Stimulated activated naive CD8-positive, alpha-beta T cell treated with anti-CD3 and anti-CD28 coated beads, Interleukin-15, Interleukin-2, amounts not matched to agents 100 U/mL and 50 U/mL, for 24 hours (primary cell): ENCODE results near the gene AANAT.

Experiments used
- ATAC-seq: fragments of 150-1000 bp; cut with Tn5 transposase; one replicate; pipeline ENCODE4 v1.10.0; 2021
- DNase-seq: peaks from one replicate; pipeline ENCODE4 v3.0.0; 2021

Gene AANAT

DNA sequence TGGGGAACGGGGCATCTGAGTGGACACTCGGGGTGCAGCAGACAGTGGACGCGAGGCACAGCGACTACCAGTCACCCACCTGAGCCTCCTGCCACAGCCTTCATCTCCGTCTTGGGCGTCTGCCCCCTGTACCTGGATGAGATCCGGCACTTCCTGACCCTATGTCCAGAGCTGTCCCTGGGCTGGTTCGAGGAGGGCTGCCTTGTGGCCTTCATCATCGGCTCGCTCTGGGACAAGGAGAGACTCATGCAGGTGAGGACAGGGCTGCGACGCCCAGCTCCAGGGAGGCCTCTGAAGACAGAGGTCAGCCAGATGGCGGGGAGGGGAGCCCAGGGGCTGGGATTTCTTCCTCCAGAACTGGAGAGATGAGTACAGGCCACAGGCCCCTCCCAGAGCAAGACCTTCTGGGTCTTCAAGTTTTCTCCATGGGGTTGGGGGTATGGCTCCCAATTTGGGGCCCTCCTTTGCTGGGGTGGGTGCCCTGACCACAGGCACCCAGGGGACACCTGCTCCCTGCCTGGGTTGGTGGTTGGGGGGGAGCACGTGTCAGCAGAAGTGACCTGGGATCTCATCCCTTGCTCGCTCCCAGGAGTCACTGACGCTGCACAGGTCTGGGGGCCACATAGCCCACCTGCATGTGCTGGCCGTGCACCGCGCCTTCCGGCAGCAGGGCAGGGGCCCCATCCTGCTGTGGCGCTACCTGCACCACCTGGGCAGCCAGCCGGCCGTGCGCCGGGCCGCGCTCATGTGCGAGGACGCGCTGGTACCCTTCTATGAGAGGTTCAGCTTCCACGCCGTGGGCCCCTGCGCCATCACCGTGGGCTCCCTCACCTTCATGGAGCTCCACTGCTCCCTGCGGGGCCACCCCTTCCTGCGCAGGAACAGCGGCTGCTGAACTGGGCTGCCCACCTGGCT is 1.9 kb downstream of the AANAT start:
- DNase-seq (no peak), ATAC-seq (no peak)

DNA sequence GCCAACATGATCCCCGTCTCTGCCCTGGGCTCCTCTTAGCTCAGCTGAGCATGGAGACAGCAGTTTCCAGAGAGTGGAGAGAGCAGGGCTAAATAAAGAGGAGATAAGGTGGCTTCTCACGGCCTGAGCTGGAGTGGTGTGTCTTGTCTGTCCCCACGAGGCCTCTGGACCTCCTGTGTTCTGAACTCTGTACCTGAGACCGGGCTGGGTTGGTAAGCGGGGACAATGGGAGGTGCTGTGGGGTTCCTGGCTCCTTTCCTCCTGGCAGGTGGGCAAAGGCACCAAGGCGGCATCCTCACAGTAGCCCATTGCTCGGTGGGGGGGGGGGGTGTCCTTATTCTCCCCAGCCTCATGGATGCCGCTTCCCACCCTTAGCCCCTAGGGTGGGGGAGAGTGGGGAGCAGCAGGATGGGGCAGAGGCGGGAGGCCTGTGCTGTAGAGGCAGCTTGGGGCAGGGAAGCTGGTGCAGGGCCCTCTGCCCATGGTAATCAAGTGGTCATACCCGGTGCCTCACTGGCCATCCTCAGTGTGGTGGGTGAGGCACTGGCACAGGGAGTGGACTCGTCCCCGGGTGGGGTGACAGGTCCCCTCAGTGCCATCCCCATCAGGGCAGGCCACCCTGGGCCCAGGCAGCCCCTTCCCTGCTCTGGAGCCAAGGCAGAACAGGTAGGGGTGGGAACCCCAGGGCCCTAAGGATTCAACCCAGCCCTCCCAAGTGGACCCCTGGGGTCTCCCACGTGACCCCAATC is 2.8 kb downstream of the AANAT start:
- no peak for DNase-seq
- no peak for ATAC-seq

DNA sequence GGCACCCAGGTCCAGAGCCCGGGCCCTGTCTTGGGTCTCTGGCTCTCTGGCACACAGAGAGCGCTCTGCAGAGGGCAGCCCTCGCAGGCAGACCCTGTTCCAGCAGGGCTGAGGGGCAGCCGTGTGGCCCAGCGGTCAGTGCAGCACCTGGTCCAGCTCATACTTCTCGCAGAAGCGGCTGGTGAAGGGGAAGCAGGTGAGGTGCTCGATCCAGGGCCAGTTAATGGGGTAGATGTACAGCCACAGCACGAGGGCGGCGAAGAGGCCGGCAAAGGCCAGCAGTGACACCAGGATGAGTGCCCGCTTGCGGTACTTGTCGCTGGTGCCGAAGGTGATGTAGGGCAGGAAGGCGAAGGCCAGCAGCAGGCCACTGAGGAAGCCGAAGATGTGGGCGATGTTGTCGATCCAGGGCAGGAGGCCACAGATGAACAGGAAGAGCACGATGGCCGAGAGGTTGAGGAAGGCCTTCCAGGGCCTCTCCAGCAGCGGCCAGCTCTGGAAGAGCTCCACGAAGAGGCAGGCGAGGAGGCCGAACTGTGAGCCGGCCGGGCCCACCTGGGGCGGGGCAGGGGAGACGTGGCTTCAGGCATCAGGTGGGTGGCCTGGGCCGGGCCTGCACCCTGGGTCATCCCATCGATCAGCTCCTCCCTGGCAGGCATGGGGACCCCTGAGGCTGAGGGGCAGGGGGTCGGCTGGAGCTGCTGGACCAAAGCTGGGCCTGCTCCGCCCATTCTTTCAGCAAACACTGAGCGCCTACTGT is 4.3 kb downstream of the AANAT start:
- DNase-seq (no peak), ATAC-seq (no peak)

GRCh38 chr17:76472258-76472645 is 4.8 kb downstream of the AANAT start:
- ATAC-seq: no peak
- no peak for DNase-seq

DNA sequence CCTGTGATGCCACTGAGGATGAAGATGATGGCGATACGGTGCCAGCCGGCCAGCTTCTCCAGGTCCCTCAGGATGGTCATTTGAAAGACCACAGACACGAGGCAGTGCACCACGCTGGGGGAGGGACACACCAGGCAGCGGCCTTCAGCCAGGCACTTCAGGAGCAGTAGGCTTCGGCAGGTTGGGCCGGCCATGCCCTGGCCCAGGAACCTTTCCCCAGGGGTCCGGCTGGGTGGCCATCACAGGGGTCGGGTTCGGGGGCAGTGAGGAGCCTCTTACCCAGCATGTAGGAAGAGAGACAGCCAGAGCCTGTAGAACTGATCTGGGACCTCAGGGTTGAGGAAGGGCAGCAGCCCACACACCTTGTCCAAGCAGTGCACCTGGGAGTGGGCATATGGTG is 5.3 kb downstream of the AANAT start:
- ATAC-seq: no peak
- DNase-seq: no peak

GRCh38 chr17:76473541-76473985 is 6.2 kb downstream of the AANAT start:
- ATAC-seq (no peak), DNase-seq (no peak)

DNA sequence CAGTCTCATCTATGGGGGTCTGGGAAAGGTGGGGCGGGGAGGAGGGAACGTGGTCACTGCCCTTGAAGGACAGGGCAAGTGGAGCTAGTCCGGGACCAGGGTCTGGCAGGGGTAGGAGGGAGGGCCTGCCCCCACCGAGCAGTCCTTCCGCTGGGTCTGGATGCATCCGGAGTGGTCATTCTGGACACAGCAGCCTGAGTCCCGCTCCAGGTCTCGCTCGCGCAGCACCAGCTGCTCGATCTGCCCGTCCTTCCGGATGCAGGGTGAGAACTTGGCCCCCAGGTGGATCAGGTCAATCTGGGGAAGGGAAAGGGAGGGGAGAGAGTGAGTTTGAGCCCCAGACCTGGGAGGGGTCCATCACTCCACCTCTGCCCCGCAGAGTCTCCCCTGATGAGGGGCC is 6.8 kb downstream of the AANAT start:
- DNase-seq (no peak), ATAC-seq (no peak)

DNA sequence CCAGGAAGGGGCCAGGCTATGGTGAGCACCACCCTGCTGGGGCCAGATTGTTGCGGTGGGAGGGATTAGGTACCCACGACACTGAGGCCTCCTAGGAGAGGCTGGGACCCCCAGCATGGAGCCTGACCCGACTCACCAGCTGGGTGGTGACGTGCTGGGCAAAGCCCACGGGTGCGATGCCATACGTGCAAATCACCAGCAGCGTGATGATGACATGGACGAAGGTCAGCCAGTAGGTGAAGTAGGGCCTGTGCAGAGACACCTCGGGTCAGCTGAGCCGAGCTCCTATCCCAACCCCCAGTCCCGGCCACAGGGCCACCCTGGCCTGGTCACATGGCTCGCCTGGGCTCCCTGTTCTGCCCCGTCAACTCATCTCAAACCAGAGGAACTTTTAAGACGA is 7.5 kb downstream of the AANAT start:
- DNase-seq: no peak
- no peak for ATAC-seq

GRCh38 chr17:76475302-76475701 is 7.9 kb downstream of the AANAT start:
- no peak for ATAC-seq

DNA sequence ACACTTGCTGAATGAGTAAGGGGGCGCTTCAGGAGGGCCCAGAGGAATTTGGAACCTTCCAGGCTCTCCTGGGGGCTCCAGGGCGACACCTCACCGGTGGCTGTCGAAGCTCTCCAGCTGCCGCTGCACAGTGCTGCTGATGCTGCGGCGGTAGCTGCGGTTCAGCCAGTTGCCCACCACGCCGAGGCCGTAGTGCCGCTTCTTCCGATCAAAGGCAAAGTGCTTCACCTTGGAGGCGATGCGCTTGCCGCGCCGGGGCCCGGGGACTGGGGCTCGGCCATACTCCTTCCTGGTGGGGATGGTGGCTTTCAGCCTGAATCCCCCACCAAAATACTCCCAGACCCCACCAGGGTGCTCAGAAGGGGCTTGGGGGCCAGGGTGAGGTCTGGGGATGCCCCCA is 9.3 kb downstream of the AANAT start:
- ATAC-seq (no peak), DNase-seq (no peak)

More at GRCh38 chr17:76475302-76475701, 7.9 kb downstream of the AANAT start:
- no peak for DNase-seq

DNA sequence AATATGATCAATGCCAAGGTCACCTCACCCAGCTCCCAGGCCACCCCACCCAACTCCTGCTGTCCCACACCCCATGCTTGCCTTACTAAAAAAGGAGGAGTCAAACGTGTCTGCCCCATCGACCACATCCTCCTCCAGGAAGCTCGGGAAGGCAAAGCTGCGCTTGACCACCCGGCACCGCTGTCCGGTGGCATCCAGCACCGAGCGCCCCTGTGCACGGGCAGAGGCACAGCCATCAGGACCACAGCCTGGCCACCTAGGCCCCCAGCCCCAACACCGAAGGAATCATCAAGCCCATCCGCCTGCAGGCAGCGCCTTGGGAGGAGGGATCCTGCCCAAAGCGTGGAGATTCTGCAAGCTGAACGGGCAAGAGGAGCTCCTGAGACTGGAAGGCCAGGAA is 10.2 kb downstream of the AANAT start:
- DNase-seq (no peak), ATAC-seq (no peak)

DNA sequence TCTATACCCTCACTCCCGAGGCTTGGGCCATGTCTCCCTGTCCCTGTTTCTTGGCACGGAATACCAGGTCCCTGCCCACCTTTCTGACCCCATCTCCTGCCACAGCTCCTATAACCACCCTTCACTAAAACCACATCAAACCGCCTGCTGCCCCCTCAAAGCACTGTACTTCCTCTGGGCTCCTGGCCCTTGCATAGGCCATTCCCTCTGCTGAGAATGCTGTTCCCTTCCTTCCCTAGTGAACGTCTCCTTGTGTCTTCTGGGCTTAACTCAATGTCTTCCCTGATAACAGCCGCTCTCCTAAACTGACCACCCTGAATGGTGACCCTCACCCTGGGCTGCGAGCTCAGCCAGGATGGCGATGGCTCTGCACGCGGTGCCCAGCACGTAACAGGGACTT is 10.7 kb downstream of the AANAT start:
- ATAC-seq (no peak), DNase-seq (no peak)

DNA sequence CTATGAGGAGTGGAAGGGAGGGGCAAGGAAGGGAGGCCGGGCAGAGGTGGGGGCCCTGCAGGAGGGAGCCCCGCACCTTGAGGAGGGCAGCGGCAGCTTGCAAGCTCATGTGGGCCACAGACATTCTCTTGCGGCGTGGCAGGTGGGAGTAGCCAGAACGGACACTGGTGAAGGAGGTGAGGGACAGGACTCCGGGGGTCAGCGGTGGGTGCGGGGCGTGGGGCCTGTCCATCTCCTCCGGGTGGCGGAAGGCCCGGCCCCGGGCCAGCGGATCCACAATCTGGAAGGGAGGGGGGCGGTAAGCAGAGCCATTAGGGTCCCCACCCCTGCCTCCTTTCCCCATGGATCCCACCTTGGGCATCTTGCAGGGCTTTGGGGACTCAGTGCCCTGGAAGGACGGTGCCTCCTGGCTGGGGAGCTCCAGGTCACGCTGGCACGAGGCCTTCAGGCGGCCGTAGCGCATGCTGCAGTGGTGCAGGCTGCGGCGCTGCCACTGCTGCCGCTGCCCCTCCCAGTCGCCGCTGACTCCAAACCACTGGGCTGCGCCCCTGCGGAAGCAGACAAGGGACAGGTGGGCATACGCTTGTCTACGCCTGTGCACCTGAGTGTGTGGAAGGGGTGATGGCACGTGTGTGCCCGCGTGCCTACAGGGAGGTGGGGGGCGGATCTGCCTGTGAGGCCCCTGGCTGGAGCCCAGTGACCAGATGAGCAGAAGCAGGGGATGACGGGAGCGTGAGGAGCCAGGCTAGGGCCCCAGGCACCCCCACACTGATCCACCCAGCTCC is 11.5 kb downstream of the AANAT start:
- no peak for ATAC-seq

DNA sequence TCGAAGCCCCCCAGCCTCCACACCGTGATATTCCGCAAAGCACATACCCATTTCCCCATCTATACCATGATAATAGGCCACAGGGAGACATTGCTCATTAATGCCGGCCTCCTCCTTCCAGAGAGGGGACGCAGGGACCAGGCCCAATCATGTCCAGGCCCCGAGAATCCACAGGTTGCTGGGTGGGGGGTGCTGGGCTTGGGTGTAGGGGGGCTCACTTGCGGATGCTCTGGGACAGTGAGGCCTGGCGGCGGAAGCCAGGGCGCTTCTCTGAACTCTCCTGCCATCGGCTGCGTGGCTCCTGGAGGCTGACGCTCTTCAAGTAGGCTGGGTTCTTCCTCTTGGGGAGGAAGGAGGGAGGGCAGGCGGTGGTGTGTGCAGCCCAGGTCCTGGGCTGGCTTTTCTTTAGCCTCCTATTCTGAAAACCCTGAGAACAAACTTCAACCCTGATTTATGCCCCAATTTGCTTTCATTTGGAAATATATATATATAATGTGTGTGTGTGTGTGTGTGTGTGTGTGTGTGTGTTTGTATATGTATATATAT is 12.2 kb downstream of the AANAT start:
- no peak for ATAC-seq
- DNase-seq: no peak

More for the DNA sequence above, 11.5 kb downstream of the AANAT start:
- no peak for DNase-seq

GRCh38 chr17:76480632-76481031 is 13.2 kb downstream of the AANAT start:
- DNase-seq (no peak), ATAC-seq (peak; percentile 15)

DNA sequence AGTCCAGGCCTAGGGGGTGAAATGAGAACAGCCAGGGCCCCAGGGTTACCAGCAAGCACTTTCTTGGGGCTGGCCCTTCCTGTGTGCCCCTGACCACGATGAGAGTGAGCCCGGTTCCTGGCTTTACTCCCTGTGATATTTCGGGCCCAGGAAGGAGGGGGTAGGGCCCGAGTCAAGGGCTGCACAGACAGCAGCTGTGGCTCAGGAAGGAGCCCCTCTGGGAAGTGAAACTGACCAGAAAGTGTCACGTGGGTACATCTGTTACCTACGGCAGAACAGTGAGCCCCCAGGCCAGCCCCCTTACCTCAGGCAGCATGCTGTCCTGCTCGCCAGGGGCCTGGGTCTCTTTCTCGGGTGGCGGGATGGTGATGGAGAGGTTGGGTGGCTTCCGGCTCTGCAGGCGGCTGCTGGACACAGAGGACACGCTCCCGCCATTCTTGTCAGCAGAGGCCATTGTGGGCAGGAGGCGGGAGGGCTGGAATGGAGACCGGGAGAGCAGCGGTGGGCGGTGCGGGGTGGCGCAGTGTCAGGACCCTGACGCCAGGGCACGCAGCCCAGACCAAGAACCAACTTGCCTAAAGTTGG is 13.8 kb downstream of the AANAT start:
- ATAC-seq: peak; percentile 16
- DNase-seq: no peak

DNA sequence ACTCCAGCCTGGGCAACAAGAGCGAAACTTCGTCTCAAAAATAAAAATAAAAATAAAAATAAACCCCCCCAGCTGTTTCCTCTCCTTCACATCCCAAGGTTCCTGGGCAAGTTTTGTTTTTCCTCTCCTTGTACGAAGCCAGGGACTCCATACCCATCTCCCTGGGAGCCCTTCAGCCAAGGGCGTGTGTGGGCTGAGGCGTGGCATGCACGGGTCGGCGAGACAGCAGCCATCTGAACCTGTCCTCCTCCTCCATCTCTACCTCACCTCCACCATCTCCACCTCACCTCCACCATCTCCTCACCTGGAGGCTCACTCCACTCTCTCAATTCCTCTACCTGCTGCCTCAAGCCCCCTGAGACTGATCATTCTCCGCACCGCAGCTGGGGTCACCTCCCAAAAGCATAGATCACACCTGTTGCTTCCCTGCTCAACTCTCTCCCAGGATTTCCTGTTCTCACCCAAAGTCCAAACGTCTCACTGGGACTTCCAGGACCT is 16.9 kb downstream of the AANAT start:
- no peak for ATAC-seq
- no peak for DNase-seq

DNA sequence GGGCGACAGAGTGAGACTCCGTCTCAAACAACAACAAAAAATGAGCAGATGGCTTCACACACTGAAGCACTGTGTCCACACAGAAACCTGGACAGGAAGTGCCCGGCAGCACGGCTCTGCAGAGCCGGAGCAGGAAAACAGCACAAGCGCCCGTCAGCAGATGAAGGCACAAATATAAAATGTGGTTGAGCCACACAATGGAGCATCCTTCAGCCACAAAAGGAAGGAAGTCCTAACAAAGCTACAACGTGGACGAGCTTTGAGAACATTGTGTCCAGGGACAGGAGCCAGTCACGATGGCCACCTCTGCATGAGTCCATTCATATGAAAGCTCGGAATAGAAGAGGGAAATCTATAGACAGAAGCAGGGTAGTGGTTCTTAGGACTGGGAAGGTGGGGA is 18.2 kb downstream of the AANAT start:
- no peak for ATAC-seq
- no peak for DNase-seq

- DNase-seq: no peak
- ATAC-seq: no peak
Observed at GRCh38 chr17:76487451-76488192, 20.2 kb downstream of the AANAT start.

DNA sequence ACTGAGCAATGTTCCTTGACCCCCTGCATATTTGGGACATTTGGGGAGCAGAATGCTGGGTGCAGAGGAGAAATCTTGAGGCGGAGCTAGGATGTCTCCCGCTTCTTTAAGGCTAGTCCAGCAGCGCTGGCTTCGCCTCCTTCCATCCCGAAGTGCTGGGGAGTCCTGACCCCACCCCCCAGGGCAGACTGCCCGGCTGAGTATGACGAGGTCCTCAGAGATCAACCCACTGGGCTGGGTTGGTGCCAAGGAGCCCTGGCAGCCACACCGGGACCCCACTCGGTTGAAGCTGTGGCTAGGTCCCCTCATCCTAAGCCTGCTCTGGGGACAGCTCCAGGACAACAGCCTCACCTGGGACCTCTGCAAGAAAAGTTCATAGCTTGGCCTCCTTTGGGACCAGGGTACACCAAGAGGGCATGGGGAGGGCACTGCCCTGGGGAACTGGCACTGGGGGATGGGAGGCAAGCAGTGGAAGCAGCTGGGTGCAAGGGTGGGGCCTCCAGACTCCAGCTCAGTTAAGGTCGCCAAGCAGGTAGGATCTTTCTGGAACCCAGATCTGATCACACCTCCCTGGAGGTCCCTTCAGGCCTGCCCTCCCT is 22.8 kb downstream of the AANAT start:
- ATAC-seq: no peak
- DNase-seq: no peak
